Measurements from ENCODE around the gene INSR.

Gene INSR

GRCh38 chr19:7132054-7132453, 162.2 kb downstream of the INSR start:
- no peak for DNase-seq

GRCh38 chr19:7130043-7130442, 164.2 kb downstream of the INSR start:
- DNase-seq: no peak

GRCh38 chr19:7126132-7126531, 168.1 kb downstream of the INSR start:
- no peak for DNase-seq

GRCh38 chr19:7125221-7125620, 169.0 kb downstream of the INSR start:
- no peak for DNase-seq

GRCh38 chr19:7124782-7125181, 169.4 kb downstream of the INSR start:
- DNase-seq: peak in 1 of 3 experiments; percentile 15

- no peak for DNase-seq
Measured at GRCh38 chr19:7122701-7123100, 171.5 kb downstream of the INSR start.

GRCh38 chr19:7120499-7120898, 173.7 kb downstream of the INSR start:
- DNase-seq: no peak

- no peak for DNase-seq
Measured at GRCh38 chr19:7119582-7119981, 174.6 kb downstream of the INSR start.

GRCh38 chr19:7117248-7117647, 177.0 kb downstream of the INSR start:
- DNase-seq: no peak

GRCh38 chr19:7115721-7116120, 178.5 kb downstream of the INSR start:
- no peak for DNase-seq

GRCh38 chr19:7113233-7113632, 181.0 kb downstream of the INSR start:
- no peak for DNase-seq

GRCh38 chr19:7112675-7113074, 181.5 kb downstream of the INSR start:
- DNase-seq: no peak

- no peak for DNase-seq
Measured at GRCh38 chr19:7109678-7110289, 184.4 kb downstream of the INSR start.

GRCh38 chr19:7106711-7107657, 187.2 kb downstream of the INSR start:
- DNase-seq: no peak

GRCh38 chr19:7104747-7105447, 189.3 kb downstream of the INSR start:
- no peak for DNase-seq

- DNase-seq: peak in 1 of 3 experiments; percentile 9
Measured at GRCh38 chr19:7101498-7102253, 192.5 kb downstream of the INSR start.

GRCh38 chr19:7099597-7099921, 194.7 kb downstream of the INSR start:
- DNase-seq: no peak

GRCh38 chr19:7098701-7099596, 195.3 kb downstream of the INSR start:
- peak; percentile 81 to 99 (median 97) for DNase-seq

- no peak for DNase-seq
Measured at GRCh38 chr19:7098096-7098495, 196.1 kb downstream of the INSR start.

GRCh38 chr19:7088999-7089398, 205.2 kb downstream of the INSR start:
- DNase-seq: no peak

- peak in 1 of 3 experiments; percentile 49 for DNase-seq
Measured at GRCh38 chr19:7083076-7083956, 210.9 kb downstream of the INSR start.

All from NCI-H1417 (cell line).